Cerebellar cortex (tissue), 1 donor: Measurements from ENCODE around the gene NDUFA11.

ENCODE experiments used
- DNase-seq: peaks from one replicate; pipeline ENCODE4 v3.0.0-alpha.2; 2015; ENCODE audit warnings: low spot score

NDUFA11 gene

GRCh38 chr19:5903624-5904351, at the start of gene NDUFA11:
Gene NDUFA11 (minus strand): TSS chr19:5903790. CDS start chr19:5903708, 82 bp downstream.
- DNase-seq, result no peak

- no peak for DNase-seq
Observed at GRCh38 chr19:5953030-5953589, 49.5 kb upstream of the NDUFA11 start.

GRCh38 chr19:5952193-5953029, 48.8 kb upstream of the NDUFA11 start:
- peak; percentile 28 for DNase-seq

GRCh38 chr19:5951338-5951861, 47.8 kb upstream of the NDUFA11 start:
- DNase-seq, result no peak

GRCh38 chr19:5950741-5951140, 47.2 kb upstream of the NDUFA11 start:
- no peak for DNase-seq

GRCh38 chr19:5949792-5950305, 46.3 kb upstream of the NDUFA11 start:
- no peak for DNase-seq

DNA sequence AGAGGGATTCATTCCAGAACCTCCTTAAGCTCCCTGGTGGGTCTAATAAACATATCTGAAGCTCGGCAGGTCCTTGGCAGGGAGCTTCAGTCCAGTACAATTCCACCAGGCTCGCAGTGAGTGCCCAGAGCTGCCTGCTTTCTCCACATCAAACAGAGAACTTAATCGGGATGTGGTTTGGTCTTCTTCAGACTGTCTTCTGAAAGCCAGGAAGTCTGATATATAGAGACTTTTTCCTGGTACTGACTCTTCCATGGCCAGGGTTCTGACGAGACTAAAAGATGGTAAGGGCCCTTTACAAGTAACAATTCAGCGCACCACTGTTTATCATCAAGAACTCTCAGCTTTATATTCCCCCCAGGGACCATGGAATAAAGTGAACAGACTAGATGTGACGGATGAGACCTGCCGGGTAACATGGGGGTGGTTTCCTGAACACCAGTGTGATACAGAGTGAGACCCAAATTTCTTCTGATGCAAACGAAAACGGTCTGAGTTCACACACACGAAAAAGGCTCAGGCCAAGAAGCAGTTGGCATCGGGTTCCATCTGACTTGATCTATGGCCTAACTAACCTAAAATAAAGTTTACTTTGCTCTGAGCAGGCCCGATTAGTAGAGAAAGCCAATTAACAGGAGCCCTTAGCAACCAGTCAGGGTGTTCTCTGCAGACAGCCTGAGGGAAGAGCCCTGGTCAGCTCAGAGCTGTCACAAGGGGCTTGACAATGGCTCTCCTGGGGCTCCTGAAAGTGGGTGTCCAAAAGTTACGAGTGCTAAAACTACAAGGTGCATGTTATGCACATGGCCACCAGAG, 45.4 kb upstream of the NDUFA11 start:
- peak; percentile 62 for DNase-seq

GRCh38 chr19:5947435-5947834, 43.8 kb upstream of the NDUFA11 start:
- DNase-seq, result no peak

GRCh38 chr19:5943623-5944022, 40.0 kb upstream of the NDUFA11 start:
- DNase-seq, result no peak

DNA sequence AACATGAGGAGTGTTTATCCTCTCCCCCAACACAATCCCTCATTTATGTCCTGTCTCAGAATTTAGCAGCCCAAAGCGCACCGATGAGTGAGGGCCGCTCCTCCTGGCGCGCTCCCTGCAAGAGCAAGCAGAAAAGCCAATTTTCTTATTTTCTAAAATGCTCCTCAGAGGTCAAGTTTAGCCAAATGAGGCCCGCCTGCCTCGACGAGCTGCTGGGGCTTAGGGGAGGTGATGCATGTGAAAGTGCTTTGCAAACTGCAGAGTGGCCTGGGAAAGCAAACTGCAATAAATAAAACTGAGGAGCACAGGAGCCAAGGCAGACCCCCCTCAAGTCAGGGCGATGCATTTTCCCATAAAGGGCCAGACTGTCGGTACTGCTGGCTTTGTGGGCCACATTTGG, 39.5 kb upstream of the NDUFA11 start:
- no peak for DNase-seq

GRCh38 chr19:5941673-5942072, 38.1 kb upstream of the NDUFA11 start:
- no peak for DNase-seq

DNA sequence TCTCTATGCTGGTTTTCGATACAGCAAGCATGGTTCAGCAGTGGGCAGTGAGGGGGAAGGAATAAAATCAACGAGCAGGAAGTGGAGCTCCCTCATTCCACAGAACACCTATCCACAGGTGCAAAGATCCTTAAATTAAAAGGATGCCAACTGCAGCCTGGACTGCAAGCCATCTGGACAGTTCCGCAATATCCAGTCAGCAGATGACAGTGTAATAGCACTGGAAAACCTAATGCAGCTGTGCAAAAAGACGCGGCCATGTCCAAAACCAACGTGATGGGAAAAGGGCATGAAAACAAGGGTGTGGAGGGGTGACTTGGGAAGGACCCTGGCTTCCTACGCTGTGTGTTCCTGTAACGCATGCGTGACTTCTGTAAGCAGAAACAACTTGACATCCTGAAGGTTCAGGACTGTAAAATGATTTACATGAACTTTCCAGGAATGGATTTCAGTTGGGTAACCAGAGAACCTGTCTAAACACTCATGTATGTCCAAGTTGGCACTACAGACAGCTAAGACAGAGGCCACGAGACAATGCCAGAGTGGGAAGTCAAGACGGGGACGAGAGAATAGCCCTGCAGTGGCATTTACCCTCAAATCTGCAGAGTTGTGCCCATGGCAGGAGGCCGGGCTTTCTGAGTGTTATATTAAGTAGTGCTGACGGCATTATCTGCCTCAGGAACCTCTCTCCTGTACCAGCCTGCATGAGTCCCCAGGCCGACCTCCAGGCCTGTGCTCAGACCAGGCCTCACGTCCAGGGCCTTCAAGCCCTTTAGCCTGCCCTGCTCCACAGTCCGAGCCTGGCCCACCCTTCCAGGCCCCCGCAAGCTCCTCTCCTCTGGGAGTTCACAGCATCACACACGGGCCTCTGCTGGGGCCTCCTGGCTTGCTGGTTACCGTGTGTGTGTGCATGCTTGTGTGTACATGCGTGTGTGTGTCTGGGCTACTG, 36.9 kb upstream of the NDUFA11 start:
- no peak for DNase-seq

DNA sequence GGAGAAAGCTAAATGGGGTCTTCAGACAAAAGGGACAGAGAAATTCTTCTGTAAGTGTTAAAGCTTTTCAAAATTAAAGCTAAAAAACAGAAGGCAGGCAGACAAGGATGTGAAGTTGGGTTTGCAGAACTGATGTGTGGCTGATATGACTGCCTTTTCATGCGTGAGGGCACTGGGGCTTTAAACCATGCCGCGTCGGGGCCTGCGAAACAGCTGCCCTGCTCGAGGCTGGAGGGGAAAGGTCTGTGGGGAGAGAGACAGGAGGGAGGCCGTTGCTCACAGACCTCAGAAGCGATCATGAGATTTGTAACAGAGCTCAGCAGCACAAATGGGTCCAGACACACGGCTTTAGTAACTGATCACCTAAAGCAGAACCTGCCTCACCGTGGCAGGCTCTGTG, 34.0 kb upstream of the NDUFA11 start:
- DNase-seq, result no peak

GRCh38 chr19:5936292-5936592, 32.7 kb upstream of the NDUFA11 start:
- DNase-seq, result no peak

DNA sequence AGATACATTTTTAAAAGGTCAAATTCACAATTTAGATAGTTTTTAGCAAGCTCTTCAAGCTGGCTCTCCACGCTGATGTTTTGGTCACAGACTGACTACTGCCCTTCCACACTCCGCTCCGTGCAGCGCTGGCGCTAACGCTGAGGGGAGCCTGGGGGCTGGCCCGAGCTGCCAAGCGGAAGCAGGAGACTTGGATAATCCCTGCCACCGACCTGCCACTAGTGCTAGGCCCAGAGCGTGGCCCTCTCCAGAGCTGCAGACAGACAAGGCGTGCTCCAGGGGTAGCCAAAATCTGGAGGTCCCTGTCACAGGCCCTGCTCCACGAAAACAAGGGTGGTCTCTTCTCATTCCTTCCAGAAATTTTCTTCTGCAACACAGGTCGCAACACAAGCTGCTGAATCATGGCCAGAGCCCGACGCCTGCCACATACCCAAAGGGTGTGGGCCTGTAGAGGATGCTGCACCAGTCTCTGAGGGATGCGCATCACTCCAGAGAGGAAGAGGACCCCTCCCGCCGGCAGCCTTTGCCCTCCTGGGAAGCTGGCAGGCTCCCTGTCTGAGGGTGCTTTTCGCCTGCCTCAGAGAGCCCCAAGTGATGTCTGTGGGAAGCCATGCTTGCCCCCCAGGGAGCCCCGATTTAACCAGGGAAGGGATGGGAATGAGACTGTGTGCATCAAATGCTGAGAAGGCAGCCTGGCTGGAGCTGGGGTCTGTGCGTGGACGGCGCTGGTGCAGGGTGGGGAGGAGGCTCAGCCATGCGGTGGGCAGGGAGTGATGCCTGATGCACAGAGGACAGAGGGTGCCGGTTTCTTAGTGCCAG, 32.1 kb upstream of the NDUFA11 start:
- no peak for DNase-seq

DNA sequence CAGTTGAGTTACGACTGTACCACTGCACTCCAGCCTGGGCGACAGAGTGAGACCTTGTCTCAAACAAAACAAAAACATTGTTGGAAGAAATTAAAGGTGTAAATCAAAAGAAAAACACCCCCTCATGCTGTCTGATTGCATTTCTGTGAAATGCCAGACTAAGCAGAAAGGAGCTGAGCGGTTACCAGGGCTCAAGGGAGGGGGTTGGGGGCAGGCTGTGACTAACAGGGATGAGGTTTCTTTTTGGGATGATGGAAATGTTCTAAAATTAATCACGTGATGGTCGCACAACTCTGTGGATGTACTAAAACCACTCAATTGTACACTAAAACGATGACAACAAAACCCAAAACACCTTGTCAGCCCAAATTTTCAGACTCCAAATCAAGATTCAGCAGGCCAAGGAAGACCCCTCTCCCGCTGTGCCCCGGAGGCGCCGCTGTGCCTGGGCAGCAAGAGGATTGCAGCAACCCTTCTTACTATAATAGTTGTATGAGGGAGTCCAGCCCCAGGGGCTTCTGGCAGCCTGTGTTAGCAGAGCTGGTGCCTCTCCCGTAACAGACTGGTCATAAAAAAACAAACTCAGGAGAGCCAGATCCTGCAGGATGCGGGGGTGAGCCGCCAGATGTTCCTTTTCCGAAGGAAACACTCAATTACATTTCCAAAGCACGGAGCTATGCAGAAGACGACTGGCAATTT, 31.3 kb upstream of the NDUFA11 start:
- DNase-seq, result no peak

GRCh38 chr19:5934069-5934401, 30.4 kb upstream of the NDUFA11 start:
- no peak for DNase-seq

- no peak for DNase-seq
Observed at GRCh38 chr19:5933391-5934068, 29.9 kb upstream of the NDUFA11 start.
